GM11168 (cell line): Measurements from ENCODE around the gene GATAD2B.
"Not testable (repeated sequence)": the region's sequence is repeated elsewhere in the genome, so short reads cannot be mapped to it uniquely, and the experiment has no call there.

Experiments used
- in situ Hi-C: fragments of 300-500 bp; cut with MboI; formaldehyde crosslinking; loops from one replicate; pipeline ENCODE4 v1.12.0; 2022; ENCODE audit warnings: low sequenced_read_pairs; ENCODE audit not compliant: unreplicated experiment

The GATAD2B gene

GRCh38 chr1:153789478-153790034 is 133.2 kb downstream of the GATAD2B start:
- in situ Hi-C loops, result loop anchor here (10.0 kb wide), 1 partner anchor 175 kb away; the partner anchor contains the start of genes CREB3L4 and SLC39A1

GRCh38 chr1:153786038-153786790 is 136.6 kb downstream of the GATAD2B start:
- in situ Hi-C loops, result no loop called here

DNA sequence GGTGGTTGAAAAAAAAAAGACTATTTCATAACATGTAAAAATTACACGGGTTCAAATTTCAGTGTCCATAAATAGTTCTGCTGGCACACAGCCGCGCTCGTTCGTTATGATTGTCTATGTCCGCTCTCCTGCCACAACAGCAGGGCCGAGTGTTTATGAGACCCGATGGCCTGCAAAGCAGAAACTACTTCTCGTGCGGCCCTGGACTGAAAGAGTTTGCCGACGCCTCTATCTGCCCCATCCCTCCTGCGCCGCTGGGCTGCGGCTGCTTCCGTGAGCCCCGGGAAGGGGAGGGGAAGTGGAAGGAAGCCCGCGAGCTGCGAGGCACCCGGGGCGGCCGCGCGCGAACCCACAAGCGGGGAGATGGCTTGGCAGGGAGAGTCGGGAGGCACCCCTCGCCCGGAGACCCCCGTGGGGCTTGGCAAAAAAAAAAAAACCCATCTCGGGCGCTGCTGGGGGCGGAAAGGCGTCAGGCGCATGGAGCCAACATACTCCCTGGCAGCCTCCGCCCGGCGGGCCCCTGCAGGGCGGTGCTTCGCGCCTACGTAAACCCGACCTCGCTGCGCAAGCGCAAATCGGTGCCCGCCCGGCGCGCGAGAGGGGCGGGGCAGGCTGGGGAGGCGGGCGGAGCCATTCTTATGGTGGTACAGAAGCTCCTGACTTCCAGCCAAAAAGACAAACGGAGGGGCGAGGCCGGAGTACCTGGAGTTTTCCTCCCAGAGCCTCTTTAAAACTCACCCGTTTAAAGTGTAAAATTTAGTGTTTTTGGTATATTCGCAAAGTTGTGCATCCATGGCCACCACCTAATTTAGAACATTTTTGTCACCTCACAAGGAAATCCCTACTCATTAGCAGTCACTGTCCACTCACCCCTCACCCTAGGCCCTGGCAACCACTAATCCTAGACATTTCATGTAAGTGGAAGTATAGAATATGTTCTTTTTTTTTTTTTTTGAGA is 139.3 kb downstream of the GATAD2B start:
- in situ Hi-C loops, result no loop called here

DNA sequence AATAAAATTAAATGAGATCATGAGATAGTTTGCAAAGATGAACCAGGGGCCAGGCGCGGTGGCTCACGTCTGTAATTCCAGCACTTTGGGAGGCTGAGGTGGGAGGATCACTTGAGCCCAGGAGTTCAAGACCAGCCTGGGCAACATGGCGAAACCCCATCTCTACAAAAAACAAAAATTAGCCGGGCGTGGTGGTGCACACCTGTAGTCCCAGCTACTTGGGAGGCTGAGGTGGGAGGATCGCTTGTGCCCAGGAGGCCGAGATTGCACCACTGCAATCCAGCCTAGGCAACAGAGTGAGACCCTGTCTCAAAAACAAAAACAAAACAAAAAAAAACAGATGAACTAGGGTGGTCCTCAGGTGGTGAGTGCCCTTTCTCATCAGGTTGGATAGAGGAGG is 140.1 kb downstream of the GATAD2B start:
- in situ Hi-C loops, result not testable (repeated sequence)

- in situ Hi-C loops, result no loop called here
Measured at GRCh38 chr1:153780551-153780950, 142.2 kb downstream of the GATAD2B start.

GRCh38 chr1:153779781-153780541 is 142.8 kb downstream of the GATAD2B start:
- in situ Hi-C loops, result no loop called here

GRCh38 chr1:153778824-153779519 is 143.8 kb downstream of the GATAD2B start:
- in situ Hi-C loops, result no loop called here

DNA sequence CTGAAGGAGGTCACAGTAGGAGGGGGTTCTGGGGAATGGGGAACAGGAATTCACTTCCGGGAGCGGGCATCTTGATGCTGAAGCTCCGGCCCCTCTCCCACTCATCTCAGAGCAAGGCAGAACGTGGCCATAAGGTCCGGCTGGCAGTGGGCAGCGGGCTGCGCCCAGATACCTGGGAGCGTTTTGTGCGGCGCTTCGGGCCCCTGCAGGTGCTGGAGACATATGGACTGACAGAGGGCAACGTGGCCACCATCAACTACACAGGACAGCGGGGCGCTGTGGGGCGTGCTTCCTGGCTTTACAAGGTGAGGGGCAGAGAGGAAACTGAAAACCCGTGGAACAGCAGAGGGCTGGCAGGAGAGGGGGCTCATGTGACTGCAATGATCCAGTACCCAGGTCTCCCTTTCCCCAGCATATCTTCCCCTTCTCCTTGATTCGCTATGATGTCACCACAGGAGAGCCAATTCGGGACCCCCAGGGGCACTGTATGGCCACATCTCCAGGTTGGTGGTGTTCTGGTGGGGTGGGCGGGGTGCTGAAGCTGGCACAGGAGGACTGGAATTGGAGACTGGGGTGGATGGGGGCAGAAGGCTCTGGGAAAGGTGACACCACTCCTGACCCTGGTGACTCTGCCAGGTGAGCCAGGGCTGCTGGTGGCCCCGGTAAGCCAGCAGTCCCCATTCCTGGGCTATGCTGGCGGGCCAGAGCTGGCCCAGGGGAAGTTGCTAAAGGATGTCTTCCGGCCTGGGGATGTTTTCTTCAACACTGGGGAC is 144.5 kb downstream of the GATAD2B start:
- in situ Hi-C loops, result no loop called here

- in situ Hi-C loops, result no loop called here
Measured at GRCh38 chr1:153777648-153778047, 145.1 kb downstream of the GATAD2B start.

GRCh38 chr1:153776845-153777370 is 145.9 kb downstream of the GATAD2B start:
- in situ Hi-C loops, result no loop called here

- in situ Hi-C loops, result no loop called here
Measured at GRCh38 chr1:153776352-153776751, 146.4 kb downstream of the GATAD2B start.

- in situ Hi-C loops, result no loop called here
Measured at GRCh38 chr1:153775458-153776327, 147.1 kb downstream of the GATAD2B start.

DNA sequence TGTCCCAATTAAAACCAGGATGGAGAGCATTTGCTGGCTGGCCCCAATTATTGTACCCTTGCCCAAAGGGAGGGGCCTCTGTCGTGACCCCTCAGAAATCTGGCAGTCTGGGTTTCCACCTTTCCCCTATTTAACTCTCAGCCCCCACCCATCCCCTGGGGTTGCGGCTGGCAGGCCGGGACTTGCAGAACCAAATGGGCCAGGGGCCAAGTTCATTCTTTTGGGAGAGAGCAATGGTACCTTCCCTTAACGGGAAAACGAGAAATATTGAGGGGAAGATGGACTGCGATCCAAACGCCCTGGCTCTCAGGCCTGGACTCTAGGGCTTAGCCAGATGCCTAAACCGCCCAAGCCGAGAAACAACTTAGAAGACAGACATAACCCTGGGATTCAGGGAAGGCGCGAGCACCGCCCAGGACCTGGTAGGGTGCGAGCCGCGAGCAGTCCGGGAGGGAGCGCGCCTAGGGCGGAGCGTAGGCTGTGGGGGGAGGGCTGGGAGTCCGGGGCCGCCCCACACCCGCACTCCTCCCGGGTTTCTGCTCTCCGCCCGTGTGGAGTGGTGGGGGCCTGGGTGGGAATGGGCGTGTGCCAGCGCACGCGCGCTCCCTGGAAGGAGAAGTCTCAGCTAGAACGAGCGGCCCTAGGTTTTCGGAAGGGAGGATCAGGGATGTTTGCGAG is 147.9 kb downstream of the GATAD2B start, which contains the start of gene SLC27A3:
Gene SLC27A3, plus strand, starts transcription at position 628 of the 678 bp plus-strand sequence. CDS start 91 bp downstream, outside the sequence.
- in situ Hi-C loops, result no loop called here

- in situ Hi-C loops, result no loop called here
Measured at GRCh38 chr1:153774026-153774595, 148.7 kb downstream of the GATAD2B start.

GRCh38 chr1:153773096-153773921 is 149.5 kb downstream of the GATAD2B start:
- in situ Hi-C loops, result no loop called here
